GM12801 (cell line): ENCODE measurements around the gene LTBP1.

Experiments used
- TF ChIP-seq, protein P1 (sequence below): IDR thresholded peaks from one replicate; pipeline ENCODE4 v1.5.1; 2011; ENCODE audit warnings: control low read depth; ENCODE audit not compliant: insufficient read length; ENCODE audit errors: extremely low read depth

LTBP1 gene

DNA sequence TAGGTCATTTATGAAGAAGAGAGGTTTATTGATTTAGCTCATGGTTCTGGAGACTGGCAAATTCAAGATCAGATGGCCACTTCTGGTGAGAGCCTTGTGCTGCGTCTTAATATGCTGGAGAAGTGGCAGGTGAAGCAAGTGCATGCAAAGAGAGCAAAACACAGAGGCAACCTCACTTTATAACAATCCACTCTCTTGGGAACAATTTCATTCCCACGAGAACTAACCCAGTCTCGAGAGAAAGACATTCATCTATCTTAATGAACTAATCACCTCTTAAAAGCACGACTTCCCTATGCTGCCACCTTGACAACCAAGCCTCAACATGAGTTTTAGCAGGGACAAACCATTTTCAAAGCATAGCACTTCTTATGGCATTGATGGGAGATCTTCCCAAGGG is 343.2 kb downstream of the LTBP1 start:
- TF ChIP-seq, protein P1, sequence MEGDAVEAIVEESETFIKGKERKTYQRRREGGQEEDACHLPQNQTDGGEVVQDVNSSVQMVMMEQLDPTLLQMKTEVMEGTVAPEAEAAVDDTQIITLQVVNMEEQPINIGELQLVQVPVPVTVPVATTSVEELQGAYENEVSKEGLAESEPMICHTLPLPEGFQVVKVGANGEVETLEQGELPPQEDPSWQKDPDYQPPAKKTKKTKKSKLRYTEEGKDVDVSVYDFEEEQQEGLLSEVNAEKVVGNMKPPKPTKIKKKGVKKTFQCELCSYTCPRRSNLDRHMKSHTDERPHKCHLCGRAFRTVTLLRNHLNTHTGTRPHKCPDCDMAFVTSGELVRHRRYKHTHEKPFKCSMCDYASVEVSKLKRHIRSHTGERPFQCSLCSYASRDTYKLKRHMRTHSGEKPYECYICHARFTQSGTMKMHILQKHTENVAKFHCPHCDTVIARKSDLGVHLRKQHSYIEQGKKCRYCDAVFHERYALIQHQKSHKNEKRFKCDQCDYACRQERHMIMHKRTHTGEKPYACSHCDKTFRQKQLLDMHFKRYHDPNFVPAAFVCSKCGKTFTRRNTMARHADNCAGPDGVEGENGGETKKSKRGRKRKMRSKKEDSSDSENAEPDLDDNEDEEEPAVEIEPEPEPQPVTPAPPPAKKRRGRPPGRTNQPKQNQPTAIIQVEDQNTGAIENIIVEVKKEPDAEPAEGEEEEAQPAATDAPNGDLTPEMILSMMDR: no peak

DNA sequence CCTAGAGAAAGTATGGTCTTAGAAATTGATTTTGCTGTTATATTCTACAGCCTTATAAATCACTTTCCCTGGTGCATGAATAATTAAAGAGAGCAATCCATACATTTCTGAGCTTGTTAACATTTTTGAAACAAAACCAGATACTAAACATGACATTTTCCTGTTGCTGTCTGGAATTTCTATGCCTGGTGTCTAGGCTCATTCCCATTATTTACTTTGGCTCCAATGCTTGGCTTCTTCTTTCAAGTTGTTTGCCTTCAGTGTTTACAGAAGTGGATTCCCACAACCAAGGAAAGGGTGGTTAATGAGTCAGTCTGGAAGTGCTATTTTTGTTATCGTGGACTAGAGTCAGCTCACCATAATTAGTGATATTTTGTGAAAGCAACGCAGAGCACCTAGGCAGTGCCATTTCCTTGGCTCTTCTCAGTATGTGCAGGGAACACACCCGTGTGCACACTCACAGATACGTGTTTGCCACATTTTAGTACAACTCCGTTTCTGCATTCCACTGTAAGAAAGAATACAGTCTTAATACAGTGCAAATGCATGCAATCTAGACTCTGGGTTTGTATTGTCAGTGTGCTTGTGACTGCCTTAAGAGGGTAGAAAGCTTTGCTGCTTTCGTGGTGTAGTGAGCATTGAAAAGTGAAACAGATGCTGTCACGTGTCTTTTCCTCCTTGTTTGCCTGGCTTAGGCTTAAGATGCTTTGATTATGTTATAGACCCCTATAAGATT is 344.7 kb downstream of the LTBP1 start:
- TF ChIP-seq, protein P1: no peak

DNA sequence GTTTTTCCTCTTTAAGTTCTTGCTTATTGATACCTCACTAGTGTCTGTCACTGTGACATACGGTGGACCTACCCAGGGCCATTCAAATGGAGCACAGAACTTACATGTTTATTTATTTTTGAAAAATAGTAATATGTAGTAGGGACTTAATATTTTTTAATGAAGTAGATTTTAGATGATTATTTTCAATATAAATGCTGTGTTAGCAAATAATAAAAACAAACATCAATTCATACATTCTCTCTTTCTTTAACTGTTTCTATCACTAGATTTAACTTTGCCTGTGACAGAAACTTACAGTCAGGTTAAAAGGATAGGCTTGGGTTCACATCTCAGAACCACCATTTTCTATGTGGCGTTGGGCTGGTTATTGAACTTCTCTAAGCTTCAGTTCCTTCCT is 345.3 kb downstream of the LTBP1 start:
- TF ChIP-seq, protein P1: no peak

DNA sequence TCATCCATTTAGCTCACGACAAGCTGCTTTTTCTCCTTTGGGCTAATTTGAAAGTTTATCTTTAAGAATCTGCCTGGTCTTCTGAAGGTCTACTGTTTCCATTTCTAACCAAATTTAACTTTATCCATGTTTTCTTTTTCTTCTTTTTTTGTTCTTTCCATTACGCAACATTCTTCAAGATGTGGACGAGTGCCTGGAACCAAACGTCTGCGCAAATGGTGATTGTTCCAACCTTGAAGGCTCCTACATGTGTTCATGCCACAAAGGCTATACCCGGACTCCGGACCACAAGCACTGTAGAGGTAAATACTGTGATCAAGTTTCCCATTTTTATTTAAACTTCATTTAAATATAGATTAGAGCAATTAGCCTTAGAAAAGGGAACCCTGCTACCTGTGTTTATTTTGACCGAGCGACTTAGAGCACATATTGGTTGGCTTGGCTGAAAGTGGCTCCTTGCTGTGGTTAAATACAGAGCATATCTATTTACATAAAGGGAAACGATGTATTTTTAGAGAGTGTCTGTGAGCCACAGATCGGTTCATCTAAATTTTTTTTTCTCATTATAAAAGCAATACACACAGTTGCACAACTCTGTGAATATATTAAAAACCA is 346.3 kb downstream of the LTBP1 start:
- TF ChIP-seq, protein P1: no peak

DNA sequence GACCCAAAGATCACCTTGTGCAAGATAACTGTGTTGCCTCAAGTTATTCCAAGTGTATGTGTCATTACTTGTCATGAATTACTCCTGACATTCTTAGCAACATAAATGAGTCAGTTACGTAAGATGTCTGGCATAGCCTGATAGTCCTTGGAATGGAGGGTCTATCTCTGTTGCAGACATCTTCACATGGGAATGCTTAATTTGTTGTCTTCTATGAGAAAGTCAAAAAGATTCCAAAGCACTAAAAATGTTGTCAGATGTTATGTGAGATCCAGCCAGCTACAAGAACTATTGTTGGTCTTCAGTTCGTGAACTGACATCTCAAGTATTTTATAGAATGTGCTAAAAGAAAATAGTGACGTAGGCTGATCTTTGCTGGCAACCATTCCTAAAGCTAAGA is 351.5 kb downstream of the LTBP1 start:
- TF ChIP-seq, protein P1: no peak

DNA sequence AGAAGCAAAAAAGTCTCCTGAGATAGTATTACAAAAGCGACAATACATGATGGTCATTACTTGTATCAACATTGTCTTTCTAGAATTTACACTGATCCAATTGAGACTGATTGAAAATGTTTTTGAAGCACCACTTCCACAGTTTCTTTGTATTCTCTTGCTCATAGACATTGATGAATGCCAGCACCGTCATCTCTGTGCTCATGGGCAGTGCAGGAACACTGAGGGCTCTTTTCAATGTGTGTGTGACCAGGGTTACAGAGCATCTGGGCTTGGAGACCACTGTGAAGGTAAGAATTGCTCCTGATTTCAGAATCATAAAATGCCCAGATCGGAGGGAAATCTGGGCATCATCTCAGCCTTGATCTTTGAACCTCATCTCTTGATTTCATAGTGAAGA is 354.6 kb downstream of the LTBP1 start:
- TF ChIP-seq, protein P1: no peak

DNA sequence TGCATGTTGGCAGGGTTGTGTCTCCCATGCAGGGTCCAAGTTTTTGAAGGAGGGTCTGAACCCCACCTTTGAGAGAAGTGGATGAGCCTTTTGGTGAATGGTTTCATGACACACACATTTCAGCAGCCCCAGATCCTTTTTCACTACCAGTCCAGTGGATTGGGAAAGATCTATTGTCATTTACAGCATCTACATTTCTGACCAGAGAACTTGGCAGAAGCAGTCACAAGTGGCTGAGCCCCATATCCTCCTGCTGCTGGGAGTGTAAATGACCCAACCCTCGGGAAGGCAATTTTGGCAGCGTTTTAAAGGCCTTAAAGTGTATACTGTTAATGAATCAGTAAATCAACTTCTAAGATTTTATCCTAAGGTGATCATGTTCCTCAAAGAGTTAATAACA is 355.6 kb downstream of the LTBP1 start:
- TF ChIP-seq, protein P1: no peak
